Measurements from ENCODE around the gene EXOC6B. TPM values are rescaled to one million over a fixed set of nuclear protein-coding genes. Genes with fewer than 3 reads are reported as not detected.

EXOC6B gene
- total RNA-seq, 1 experiment from 2014 or later: 40.1 TPM

- Histone ChIP-seq H3K27me3 (ENCODE audit: insufficient read depth, low read length) (no peaks in the 10 kb centered on the region), H4K5ac (ENCODE audit: insufficient read length, low read depth, low read length) (no peak overlapping the region), H3K23me2 (ENCODE audit: insufficient read length, low read depth, low read length, poor library complexity, severe bottlenecking) (peaks cover 1% of the 10 kb centered on the region), H2AFZ (ENCODE audit: low read length) (no peak overlapping the region), H2BK15ac (ENCODE audit: low read depth, low read length) (no peak overlapping the region), H3K9me3 (ENCODE audit: control insufficient read depth, low read depth, low read length) (no peaks in the 10 kb centered on the region), H2AK5ac (ENCODE audit: insufficient read length, low read length) (no peak overlapping the region), H3K23ac (ENCODE audit: insufficient read length, low read depth, low read length) (no peak overlapping the region), H3K79me2 (ENCODE audit: insufficient read depth, low read length) (no peaks in the 10 kb centered on the region), H4K8ac (replicated peaks; ENCODE audit: insufficient read length, low read depth, low read length) (no peak overlapping the region), H2BK120ac (ENCODE audit: low read depth, low read length, poor library complexity, severe bottlenecking) (no peak overlapping the region), H3K4me2 (ENCODE audit: insufficient read depth, insufficient read length, low read length) (no peak overlapping the region), H3K18ac (ENCODE audit: insufficient read length, low read depth, low read length) (no peak overlapping the region), H3K4me1 (ENCODE audit: insufficient read depth, low read length) (no peaks in the 10 kb centered on the region; the same call in 1 of the 2 replicates), H3K9ac (ENCODE audit: extremely low read depth, insufficient read length, low read length) (no peak overlapping the region), H4K20me1 (ENCODE audit: control insufficient read depth, insufficient read depth, insufficient read length) (no peaks in the 10 kb centered on the region), H2BK12ac (ENCODE audit: insufficient read length, low read depth, low read length) (no peak overlapping the region), H2BK20ac (ENCODE audit: low read depth, low read length, poor library complexity, severe bottlenecking) (no peak overlapping the region), H2BK5ac (ENCODE audit: insufficient read length, low read length) (no peak overlapping the region), H3K79me1 (ENCODE audit: insufficient read depth, low read depth, low read length, poor library complexity, severe bottlenecking) (no peaks in the 10 kb centered on the region), H3K14ac (ENCODE audit: insufficient read depth, low read length) (no peak overlapping the region), H3K4ac (ENCODE audit: low read depth, low read length) (no peak overlapping the region), H3K56ac (ENCODE audit: insufficient read length, low read depth, low read length) (no peak overlapping the region), H3T11ph (ENCODE audit: low read length) (no peak overlapping the region), H3K27ac (ENCODE audit: insufficient read length, low read depth, low read length) (no peak overlapping the region), H4K91ac (ENCODE audit: insufficient read length, low read depth, low read length) (no peak overlapping the region)
- no peak for DNase-seq
- no CpG with 5 or more reads among the region's 3 CpGs for whole genome bisulfite sequencing (ENCODE audit: extremely low coverage, insufficient read length, low lambda C conversion rate)
- Mint-ChIP-seq H3K27ac (no peak overlapping the region), H3K36me3 (ENCODE audit: insufficient read depth in 1 of 3, low read depth in 3 of 3) (no peaks in the 10 kb centered on the region), H3K9me3 (no peaks in the 10 kb centered on the region), H3K27me3 (ENCODE audit: low read depth) (no peaks in the 10 kb centered on the region), H3K4me3 (no peak overlapping the region), H3K4me1 (peaks cover 11 to 14% of the 10 kb centered on the region in 2 experiments)
- no peak for TF ChIP-seq CTCF (conservative IDR thresholded peaks at IDR 0.05)
Measured at GRCh38 chr2:72830273-72830672, 4.4 kb upstream of the EXOC6B start.
